Lower leg skin (tissue), 3 donors: ENCODE results near the gene SCRN1.

Experiments
- POLR2A ChIP-seq, 2 donors: fragments of 450-650 bp; IDR thresholded peaks; one replicate each; pipeline ENCODE4 v1.6.1; 2016 to 2017; ENCODE audit warnings: antibody characterized with exemption in 2 of 2, mild to moderate bottlenecking in 1 of 2, moderate library complexity in 1 of 2
- TF ChIP-seq, protein P1 (sequence below), 3 donors: fragments of 450-650 bp; IDR thresholded peaks; one replicate each; pipeline ENCODE4 v1.5.1; 2016; ENCODE audit warnings: antibody characterized with exemption in 3 of 3, mild to moderate bottlenecking in 3 of 3, moderate library complexity in 2 of 3

DNA sequence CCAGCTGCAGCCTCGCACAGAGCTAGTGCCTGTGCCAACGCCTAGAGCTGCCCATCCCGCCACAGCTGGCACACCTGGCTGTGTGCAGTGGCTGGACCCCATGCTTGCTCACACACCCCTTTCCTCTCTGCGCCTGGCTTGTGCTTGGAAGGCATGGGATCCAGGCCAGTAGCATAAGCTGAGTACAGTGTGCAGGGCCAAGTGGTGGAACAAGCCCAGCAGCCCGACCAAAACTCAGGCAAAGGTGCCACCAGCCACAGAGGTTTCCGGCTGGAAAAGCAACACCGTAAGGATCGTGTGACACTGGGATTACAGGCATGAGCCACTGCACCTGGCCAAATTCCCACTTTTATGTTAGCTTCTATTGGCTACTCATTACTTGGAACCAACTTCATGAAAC lies 38.4 kb downstream of the SCRN1 start:
- TF ChIP-seq, protein P1, sequence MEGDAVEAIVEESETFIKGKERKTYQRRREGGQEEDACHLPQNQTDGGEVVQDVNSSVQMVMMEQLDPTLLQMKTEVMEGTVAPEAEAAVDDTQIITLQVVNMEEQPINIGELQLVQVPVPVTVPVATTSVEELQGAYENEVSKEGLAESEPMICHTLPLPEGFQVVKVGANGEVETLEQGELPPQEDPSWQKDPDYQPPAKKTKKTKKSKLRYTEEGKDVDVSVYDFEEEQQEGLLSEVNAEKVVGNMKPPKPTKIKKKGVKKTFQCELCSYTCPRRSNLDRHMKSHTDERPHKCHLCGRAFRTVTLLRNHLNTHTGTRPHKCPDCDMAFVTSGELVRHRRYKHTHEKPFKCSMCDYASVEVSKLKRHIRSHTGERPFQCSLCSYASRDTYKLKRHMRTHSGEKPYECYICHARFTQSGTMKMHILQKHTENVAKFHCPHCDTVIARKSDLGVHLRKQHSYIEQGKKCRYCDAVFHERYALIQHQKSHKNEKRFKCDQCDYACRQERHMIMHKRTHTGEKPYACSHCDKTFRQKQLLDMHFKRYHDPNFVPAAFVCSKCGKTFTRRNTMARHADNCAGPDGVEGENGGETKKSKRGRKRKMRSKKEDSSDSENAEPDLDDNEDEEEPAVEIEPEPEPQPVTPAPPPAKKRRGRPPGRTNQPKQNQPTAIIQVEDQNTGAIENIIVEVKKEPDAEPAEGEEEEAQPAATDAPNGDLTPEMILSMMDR (IDR thresholded peaks at IDR 0.05) = no peak
- no peak for TF ChIP-seq POLR2A (IDR thresholded peaks at IDR 0.05)
